ENCODE data around the gene FGGY. TPM values are rescaled to one million over a fixed set of nuclear protein-coding genes. Genes with fewer than 3 reads are reported as not detected.

FGGY gene
- total RNA-seq, 1 experiment from 2014 or later = 12.0 TPM

- CTCF ChIA-PET = no interaction called here
- H3K9me3 Mint-ChIP-seq = peaks cover 5% of the 10 kb centered on the region
- no peaks in the 10 kb centered on the region for H3K27me3 Mint-ChIP-seq (ENCODE audit: low read depth)
- POLR2A ChIA-PET = no interaction called here
- ATAC-seq = no peak
- H3K36me3 Mint-ChIP-seq = no peaks in the 10 kb centered on the region
- no peak overlapping the region for H3K27ac Mint-ChIP-seq
- H3K4me1 Mint-ChIP-seq = peaks cover 21% of the 10 kb centered on the region
- H3K4me3 Mint-ChIP-seq = no peak overlapping the region
- TF ChIP-seq ZNF396 (CRISPR knock-in tag; IDR thresholded peaks at IDR 0.05; ENCODE audit: borderline replicate concordance) = no peak
- no peak for TF ChIP-seq E2F1 (CRISPR knock-in tag; IDR thresholded peaks at IDR 0.05)
- TF ChIP-seq JAZF1 (CRISPR knock-in tag; IDR thresholded peaks at IDR 0.05) = no peak
- no peak for TF ChIP-seq ARID4B (CRISPR knock-in tag; IDR thresholded peaks at IDR 0.05; ENCODE audit: borderline replicate concordance)
- TF ChIP-seq ZNF512 (CRISPR knock-in tag; IDR thresholded peaks at IDR 0.05; ENCODE audit: borderline replicate concordance) = no peak
- no peak for TF ChIP-seq TEAD4 (CRISPR knock-in tag; IDR thresholded peaks at IDR 0.05)
- TF ChIP-seq OVOL2 (CRISPR knock-in tag; IDR thresholded peaks at IDR 0.05; ENCODE audit: borderline replicate concordance) = no peak
- no peak for TF ChIP-seq TEAD1 (CRISPR knock-in tag; IDR thresholded peaks at IDR 0.05)
- TF ChIP-seq GABPB1 (CRISPR knock-in tag; IDR thresholded peaks at IDR 0.05) = no peak
- no peak for TF ChIP-seq MYBL2 (CRISPR knock-in tag; IDR thresholded peaks at IDR 0.05)
- no peak for TF ChIP-seq FOXP4 (CRISPR knock-in tag; IDR thresholded peaks at IDR 0.05)
- TF ChIP-seq JUN (CRISPR knock-in tag; IDR thresholded peaks at IDR 0.05) = no peak
- no peak for TF ChIP-seq PRDM15 (CRISPR knock-in tag; IDR thresholded peaks at IDR 0.05)
- no peak for TF ChIP-seq ATF6 (CRISPR knock-in tag; IDR thresholded peaks at IDR 0.05)
- DNase-seq (ENCODE audit: low spot score) = no peak
Observed at GRCh38 chr1:59414406-59415133, 117.7 kb downstream of the FGGY start.

All from WTC11 (cell line).